CD4-positive, alpha-beta T cell treated with Interleukin-6 at 100 ng/mL for 8 hours (primary cell): ENCODE measurements around the gene RANBP17.
"Not testable (repeated sequence)": the region's sequence is repeated elsewhere in the genome, so short reads cannot be mapped to it uniquely, and the experiment has no call there.

Experiments used
- DNase-seq: peaks from one replicate; pipeline ENCODE4 v3.0.0-alpha.2; 2020; ENCODE audit warnings: mixed read lengths, low spot score

The RANBP17 gene

GRCh38 chr5:171157276-171157675 is 295.5 kb downstream of the RANBP17 start:
- DNase-seq, result no peak

GRCh38 chr5:171157775-171158174 is 296.0 kb downstream of the RANBP17 start:
- no peak for DNase-seq

GRCh38 chr5:171158581-171158980 is 296.8 kb downstream of the RANBP17 start:
- no peak for DNase-seq

- DNase-seq, result no peak
These were observed 300.3 kb downstream of the RANBP17 start for GRCh38 chr5:171162165-171162564.

GRCh38 chr5:171162596-171162995 is 300.8 kb downstream of the RANBP17 start:
- no peak for DNase-seq

GRCh38 chr5:171166766-171167165 is 304.9 kb downstream of the RANBP17 start:
- no peak for DNase-seq

- DNase-seq, result no peak
These were observed 306.4 kb downstream of the RANBP17 start for GRCh38 chr5:171168171-171168570.

- DNase-seq, result not testable (repeated sequence)
These were observed 313.1 kb downstream of the RANBP17 start for GRCh38 chr5:171174960-171175359.

GRCh38 chr5:171175746-171176145 is 313.9 kb downstream of the RANBP17 start:
- DNase-seq, result no peak

GRCh38 chr5:171178190-171178589 is 316.4 kb downstream of the RANBP17 start:
- not testable (repeated sequence) for DNase-seq

GRCh38 chr5:171188016-171188415 is 326.2 kb downstream of the RANBP17 start:
- DNase-seq, result no peak

- DNase-seq, result no peak
These were observed 327.6 kb downstream of the RANBP17 start for GRCh38 chr5:171189442-171189841.

- no peak for DNase-seq
These were observed 330.3 kb downstream of the RANBP17 start for GRCh38 chr5:171192111-171192510.

- no peak for DNase-seq
These were observed 339.5 kb downstream of the RANBP17 start for GRCh38 chr5:171201310-171201709.

- DNase-seq, result no peak
These were observed 343.6 kb downstream of the RANBP17 start for GRCh38 chr5:171205375-171205774.

GRCh38 chr5:171207256-171207847 is 345.5 kb downstream of the RANBP17 start:
- peak; percentile 3 for DNase-seq

GRCh38 chr5:171221916-171222315 is 360.1 kb downstream of the RANBP17 start:
- DNase-seq, result no peak

GRCh38 chr5:171223927-171224326 is 362.1 kb downstream of the RANBP17 start:
- DNase-seq, result no peak

GRCh38 chr5:171226096-171226754 is 364.4 kb downstream of the RANBP17 start:
- DNase-seq, result no peak

GRCh38 chr5:171226864-171227263 is 365.0 kb downstream of the RANBP17 start:
- no peak for DNase-seq

GRCh38 chr5:171236651-171237050 is 374.8 kb downstream of the RANBP17 start:
- DNase-seq, result no peak

GRCh38 chr5:171242521-171242920 is 380.7 kb downstream of the RANBP17 start:
- DNase-seq, result no peak

- no peak for DNase-seq
These were observed 384.4 kb downstream of the RANBP17 start for GRCh38 chr5:171246231-171246630.

- no peak for DNase-seq
These were observed 387.6 kb downstream of the RANBP17 start for GRCh38 chr5:171249460-171249859.
